Stimulated activated CD4-positive, alpha-beta T cell treated with anti-CD3 and anti-CD28 coated beads, TNF-alpha, amount 100 ng/mL, for 24 hours (primary cell): ENCODE data around the gene GMPPA.

Experiments used
- DNase-seq, 3 experiments: peaks; one replicate each; pipeline ENCODE4 v3.0.0-alpha.2; 2020; ENCODE audit warnings: low read depth in 3 of 3

Gene GMPPA

GRCh38 chr2:219485201-219485580 is 13.5 kb upstream of the GMPPA start:
- no peak for DNase-seq

DNA sequence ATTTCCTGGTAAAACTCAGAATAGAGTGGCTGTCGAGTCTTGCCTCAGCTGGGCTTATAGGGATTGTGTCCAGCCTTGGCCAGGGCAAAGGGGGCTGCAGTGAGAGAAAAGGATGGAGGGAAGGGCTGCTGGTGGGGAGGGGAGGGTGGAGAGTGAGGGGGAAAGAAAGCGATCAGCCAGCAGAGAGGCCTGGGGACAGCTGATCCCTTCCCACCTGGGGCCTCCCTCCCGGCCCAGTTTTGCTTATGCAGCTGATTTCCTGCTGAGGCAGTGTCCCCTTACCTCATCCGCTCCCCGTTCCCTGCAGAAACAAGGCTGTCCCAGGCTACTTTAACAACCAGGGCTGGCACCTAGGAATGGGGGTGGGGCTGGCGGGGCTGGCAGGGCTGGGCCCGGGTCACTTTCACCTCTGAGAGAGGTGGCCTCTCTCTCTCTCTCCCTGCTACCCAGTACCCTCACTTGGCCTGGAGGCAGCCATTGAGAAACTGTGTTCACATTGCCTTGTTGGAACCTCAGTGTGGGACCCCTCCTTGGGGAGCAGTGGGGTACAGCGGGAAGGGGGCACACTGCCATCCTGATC is 12.2 kb upstream of the GMPPA start:
- no peak for DNase-seq

- no peak for DNase-seq
These were observed 10.4 kb upstream of the GMPPA start for GRCh38 chr2:219488149-219488843.

DNA sequence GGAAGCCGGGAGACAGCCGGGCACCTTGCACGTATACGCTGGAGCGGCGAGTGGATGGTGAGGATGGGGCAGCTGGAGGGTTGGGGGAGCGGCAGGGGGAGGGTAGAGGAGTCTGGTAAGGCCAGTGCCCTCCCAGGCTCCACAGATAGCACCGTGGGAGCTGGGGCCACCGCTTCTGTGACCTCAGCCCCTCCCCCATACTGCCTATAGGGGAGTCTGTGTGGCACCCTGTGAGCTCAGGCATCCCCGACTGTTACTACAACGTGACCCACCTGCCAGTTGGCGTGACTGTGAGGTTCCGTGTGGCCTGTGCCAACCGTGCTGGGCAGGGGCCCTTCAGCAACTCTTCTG is 9.9 kb upstream of the GMPPA start:
- no peak for DNase-seq

GRCh38 chr2:219489315-219489714 is 9.4 kb upstream of the GMPPA start:
- DNase-seq = no peak

DNA sequence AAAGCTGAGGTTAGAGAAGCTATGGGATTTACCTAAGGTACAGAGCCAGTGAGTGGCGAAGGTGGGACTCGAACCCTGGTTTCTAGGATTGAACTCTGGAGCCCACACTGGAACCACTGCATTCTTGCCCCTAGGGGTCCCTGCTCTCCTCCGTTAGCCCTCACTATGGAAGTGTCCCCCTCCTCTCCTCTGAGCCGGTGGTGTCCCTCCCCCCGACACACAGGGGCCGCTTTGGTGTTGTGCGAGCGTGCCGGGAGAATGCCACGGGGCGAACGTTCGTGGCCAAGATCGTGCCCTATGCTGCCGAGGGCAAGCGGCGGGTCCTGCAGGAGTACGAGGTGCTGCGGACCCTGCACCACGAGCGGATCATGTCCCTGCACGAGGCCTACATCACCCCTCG is 8.5 kb upstream of the GMPPA start:
- DNase-seq = no peak

DNA sequence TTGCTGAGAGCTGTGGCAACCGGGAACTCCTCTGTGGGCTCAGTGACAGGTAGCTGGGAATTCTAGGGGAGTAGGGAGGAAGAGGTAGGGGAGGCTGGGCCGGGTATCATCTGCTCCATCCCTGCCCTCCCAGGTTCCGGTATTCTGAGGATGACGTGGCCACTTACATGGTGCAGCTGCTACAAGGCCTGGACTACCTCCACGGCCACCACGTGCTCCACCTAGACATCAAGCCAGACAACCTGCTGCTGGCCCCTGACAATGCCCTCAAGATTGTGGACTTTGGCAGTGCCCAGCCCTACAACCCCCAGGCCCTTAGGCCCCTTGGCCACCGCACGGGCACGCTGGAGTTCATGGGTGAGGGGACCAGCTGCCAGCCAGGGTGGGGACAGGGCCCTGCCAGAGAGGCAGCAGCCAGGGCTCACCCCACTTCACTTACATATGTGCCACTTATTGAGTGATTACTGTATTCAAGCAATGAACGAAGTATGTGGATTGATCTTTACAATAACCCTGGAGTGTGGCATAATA is 8.0 kb upstream of the GMPPA start:
- no peak for DNase-seq

DNA sequence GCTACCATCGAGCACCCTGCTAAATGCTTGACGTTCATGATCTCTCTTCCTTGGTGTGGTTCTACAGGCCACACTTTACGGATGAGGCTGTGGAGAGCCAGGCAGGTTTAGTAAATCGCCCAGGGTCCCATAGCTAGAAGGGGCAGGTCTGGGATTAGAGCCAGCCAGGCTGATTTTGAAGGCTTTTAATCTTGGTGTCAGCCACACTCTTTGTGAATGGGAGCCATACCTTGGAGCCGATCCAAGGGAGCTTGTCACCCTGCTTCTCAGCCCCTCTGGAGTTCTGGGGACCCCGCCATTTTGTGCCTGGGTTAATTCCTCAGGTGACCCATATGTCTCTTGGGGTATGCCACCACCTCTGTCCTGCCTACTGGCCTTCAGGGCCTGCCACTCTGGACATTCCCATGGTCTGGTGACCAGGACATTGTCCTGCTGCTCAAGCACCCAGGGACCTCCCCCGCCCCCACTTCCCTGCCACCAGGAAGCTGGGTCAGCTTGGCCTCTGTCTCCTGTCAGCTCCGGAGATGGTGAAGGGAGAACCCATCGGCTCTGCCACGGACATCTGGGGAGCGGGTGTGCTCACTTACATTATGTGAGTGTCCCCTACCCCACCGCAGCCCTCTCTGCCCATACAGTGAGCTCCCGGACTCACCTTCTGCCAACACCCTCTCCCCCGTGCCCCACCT is 7.3 kb upstream of the GMPPA start:
- DNase-seq = no peak

DNA sequence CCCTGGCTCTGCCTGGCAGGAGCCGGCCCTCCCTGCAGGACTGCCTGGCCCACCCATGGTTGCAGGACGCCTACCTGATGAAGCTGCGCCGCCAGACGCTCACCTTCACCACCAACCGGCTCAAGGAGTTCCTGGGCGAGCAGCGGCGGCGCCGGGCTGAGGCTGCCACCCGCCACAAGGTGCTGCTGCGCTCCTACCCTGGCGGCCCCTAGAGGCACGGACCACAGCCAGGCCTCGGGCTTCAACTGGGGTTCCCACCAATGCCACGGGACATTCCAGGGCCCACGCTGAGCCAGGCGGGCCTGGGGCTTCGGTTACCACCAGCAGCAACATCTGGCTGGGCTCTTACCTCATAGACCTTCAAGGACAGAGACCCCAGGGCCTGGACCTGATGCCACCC is 6.1 kb upstream of the GMPPA start:
- DNase-seq = no peak

- no peak for DNase-seq
These were observed 5.6 kb upstream of the GMPPA start for GRCh38 chr2:219493086-219493485.

DNA sequence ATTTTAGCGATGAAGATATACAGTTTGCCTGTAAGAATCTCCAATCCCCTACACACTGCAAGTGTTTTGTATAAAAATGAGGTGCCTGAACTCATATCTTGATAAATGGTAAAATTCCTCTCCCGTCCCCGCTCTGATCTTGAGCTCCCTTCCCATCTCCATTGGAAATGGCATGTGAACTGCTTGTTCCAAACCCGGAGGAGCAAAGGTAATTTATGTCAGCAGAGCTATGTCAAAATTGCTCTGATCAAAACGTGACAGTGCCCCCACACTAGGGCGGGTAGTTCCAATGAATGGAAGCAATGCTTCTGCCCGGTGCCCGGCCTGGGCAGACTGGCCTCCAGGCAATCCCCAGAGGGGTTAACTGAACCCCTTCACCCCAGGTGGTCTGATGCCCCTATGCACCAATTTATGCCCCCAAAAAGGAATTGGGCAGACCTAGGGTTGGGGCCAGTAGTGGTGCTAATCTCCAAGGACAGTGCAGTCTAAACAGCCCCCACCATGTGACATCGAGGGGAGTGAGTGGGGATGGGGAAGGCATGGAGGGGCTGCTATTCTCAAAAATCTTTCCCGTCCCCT is 3.6 kb upstream of the GMPPA start:
- no peak for DNase-seq

DNA sequence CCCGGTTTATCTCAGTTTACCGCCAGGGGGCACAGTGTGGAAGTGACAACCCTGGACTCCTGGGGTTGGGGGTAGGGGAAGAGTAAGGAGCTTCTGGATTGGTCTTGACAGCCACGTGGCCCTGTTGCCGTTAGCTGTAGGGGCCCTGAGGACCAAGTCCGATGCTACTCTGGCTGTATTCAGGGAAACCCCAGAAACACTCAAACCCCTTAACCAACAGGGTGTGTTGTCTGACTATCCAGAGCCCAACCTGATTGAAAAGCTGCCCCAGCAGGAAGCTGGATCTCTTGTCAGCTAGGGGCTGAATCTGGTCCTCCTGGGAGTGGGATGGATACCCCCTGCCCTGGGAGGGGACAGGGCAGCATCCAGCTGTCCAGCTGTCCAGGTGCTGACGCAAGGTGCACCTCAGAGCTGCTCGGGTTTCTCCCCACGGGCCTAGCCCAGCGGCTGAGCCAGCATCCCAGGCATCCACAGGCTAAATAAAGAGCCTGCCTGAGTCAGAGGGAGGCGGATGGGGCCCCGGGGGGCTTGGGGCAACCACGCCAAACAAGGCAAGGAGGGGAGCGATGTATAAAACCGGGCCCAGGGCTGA is 3.1 kb upstream of the GMPPA start:
- peak; percentile 26 to 58 (median 41) for DNase-seq

DNA sequence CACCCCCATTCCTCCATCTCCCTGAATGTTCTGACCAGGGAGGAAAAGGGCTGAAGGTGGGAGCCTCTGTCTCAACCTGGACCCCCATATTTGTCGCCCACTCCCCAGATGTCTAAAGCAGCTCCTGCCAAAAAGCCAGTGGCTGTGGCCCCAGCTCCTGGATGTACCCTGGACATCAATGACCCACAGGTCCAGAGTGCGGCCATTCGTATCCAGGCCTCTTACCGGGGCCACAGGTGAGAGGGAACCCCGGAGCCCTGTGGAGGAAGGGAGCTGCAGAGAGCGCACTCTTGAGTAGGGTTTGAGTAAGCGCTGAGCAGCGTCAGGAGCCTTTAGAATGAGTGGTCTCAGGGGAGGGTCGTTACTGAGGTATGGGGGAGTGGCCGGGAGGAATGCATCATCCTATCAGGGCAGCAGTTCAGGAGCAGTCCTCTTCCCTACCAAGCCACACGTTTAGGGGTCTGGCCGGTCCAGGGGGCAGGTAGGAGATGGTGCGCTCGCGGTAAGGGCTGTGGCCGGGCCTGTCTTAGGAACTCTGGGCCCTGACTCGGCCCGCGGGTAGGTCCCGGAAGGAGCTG is 2.4 kb upstream of the GMPPA start:
- no peak for DNase-seq

DNA sequence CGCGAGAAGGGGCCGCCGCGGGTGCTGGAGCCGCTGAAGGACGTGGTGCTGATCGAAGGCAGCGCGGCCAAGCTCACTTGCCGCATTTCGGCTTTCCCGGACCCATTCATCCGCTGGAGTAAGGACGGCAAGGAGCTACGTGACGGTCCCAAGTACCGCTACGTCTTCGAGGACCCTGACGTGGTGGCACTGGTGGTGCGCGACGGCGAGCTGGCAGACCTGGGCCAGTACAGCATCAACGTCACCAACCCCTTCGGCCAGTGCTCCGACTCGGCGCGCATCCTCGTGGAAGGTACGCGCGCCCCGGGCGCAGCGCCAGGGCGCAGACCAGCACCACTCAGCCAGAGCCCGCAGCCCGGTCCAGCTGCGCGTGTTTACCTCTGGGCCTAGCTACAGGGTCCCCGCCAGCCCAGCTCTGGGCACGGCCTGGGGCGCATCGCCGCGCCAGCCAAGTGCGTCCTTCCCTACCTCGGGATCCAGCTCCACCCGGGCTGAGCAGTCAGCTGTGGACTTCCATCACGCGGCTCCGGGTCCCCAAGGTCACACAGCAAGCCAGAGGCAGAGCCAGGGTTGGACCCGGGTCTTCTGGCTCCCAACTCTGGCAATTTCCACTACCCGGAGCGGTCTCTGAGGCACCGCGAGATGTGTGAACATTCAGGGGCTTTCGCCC is 1.7 kb upstream of the GMPPA start:
- no peak for DNase-seq

DNA sequence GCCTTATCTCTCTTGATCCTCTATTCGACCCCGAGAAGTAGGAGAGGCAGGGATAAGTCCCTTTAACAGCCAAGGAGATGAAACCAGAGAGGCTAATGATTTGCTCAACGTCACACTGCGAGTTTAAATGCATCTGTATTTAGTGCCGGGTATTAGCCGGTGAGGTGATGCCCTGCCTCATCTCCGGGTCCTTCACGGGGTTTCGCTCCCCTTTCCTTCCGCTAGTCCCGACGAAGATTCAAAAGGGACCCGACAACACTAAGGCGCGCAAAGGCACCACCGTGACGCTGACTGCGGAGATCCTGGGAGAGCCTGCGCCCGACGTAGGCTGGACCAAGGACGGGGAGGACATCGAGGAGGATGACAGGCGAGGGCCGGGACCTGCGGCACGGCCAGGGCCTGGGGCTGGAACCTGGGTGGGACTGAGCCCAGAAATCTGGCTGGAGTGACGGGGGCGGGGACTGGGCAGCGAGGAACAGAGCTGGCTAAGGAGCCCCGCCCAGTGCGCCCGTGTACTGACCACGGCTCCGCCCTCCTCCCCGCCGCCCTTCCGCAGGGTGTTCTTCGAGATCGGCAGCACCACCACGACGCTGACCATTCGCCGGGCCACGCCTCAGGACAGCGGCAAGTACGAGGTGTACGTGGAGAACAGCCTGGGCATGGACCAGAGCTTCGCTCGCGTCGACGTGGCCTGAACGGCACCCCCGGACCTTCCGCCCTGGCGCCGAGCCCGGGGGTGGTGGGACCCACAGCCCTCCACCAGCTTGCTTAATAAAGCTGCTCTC is 1.0 kb upstream of the GMPPA start:
- DNase-seq = peak in 1 of 3 experiments; percentile 28

- DNase-seq = no peak
These were observed 292 bp downstream of the GMPPA start for GRCh38 chr2:219499058-219499307.

DNA sequence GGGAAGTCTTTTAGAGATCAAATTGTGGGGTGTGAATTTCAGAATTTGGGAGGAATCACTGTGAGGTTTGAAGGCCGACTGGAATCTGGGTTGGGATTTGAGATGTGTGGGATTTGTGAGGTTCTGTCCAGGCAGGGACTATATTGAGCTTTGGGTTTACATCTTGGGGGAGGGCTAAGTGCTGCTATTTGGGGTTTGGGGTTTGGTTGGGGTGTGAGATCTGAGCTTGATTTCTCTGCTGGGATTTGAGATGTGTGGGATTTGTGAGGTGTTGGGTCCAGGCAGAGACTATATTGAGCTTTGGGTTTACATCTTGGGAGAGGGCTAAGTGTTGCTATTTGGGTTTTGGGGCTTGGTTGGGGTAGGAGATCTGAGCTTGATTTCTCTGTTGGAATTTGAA is 864 bp downstream of the GMPPA start:
- no peak for DNase-seq

DNA sequence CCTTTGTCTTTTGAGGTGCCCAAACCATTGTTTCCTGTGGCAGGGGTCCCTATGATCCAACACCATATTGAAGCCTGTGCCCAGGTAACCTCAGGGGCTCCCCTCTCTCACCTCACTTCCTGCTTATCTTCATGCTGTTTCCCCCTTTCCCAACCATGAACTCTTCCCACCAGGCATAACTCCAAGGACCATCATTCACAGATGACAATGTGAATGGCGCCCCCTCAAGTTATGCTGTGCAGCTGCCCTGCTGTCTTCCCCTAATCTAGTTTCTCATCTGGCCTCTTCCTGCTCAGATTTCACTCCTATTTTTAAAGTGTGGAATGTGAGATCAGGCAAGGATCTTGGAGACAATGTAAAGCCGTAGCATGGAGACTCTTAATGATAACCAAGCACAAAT is 1.4 kb downstream of the GMPPA start:
- DNase-seq = no peak

GRCh38 chr2:219501849-219502248 is 3.2 kb downstream of the GMPPA start:
- no peak for DNase-seq

- no peak for DNase-seq
These were observed 3.9 kb downstream of the GMPPA start for GRCh38 chr2:219502618-219503017.

GRCh38 chr2:219505585-219505984 is 6.9 kb downstream of the GMPPA start:
- no peak for DNase-seq
